GM12878 (cell line): ENCODE measurements around the gene MGMT. TPM values are rescaled to one million over a fixed set of nuclear protein-coding genes. Genes with fewer than 3 reads are reported as not detected.

Experiments used
- ATAC-seq: fragments of 200-7000 bp; cut with Tn5 transposase; 3 replicates; pipeline ENCODE4 v1.9.1; 2020; ENCODE audit warnings: mild to moderate bottlenecking, moderate library complexity
- BruUV-seq: library from RNA; stranded (reverse); fragments of 400-500 nt; replicated peaks from 2 replicates; lab custom pipeline; 2021; lab: Mats Ljungman, UMichigan
- CTCF ChIA-PET: fragments of 300-600 bp; sonication (Branson Sonifier 250); formaldehyde crosslinking; extraction: SDS; loops from one replicate; lab custom pipeline; 2021; ENCODE audit warnings: inconsistent platforms; lab: Yijun Ruan, JAX
- POLR2A ChIA-PET: fragments of 350-600 bp; formaldehyde crosslinking; extraction: SDS; loops from one replicate; lab custom pipeline; 2021; ENCODE audit warnings: inconsistent platforms; lab: Charles Lee
- RAD21 ChIA-PET: fragments of 300-600 bp; sonication (Branson Sonifier 250); formaldehyde crosslinking; loops from one replicate; lab custom pipeline; 2023; ENCODE audit warnings: antibody characterized with exemption; ENCODE audit not compliant: unreplicated experiment; lab: Charles Lee
- SMC1A ChIA-PET: fragments of 300-600 bp; sonication (Branson Sonifier 250); formaldehyde crosslinking; loops from one replicate; lab custom pipeline; 2023; ENCODE audit not compliant: unreplicated experiment, uncharacterized antibody; lab: Charles Lee
- DNase-seq: peaks from one replicate; pipeline ENCODE4 v3.0.0-alpha.2; 2011; ENCODE audit warnings: low read depth, low spot score
- FAIRE-seq: peaks from 3 replicates; lab custom pipeline; 2011; peaks lifted over from hg19 to GRCh38; lab: Jason Lieb, UNC
- H2AFZ ChIP-seq: 2 replicates; pipeline ENCODE4 v1.6.0; 2011; ENCODE audit warnings: low read depth, low read length, control low read depth; ENCODE audit not compliant: control insufficient read depth
- H3K27ac ChIP-seq: 2 replicates; pipeline ENCODE4 v1.5.1; 2011; ENCODE audit warnings: control low read depth; ENCODE audit not compliant: control insufficient read depth, insufficient read depth
- H3K27me3 ChIP-seq, 2 experiments: replicated peaks in 1 of 2; 2 replicates each; pipeline versions ENCODE4 v1.6.0 to v1.6.1; 2011; ENCODE audit warnings: low read length in 1 of 2; ENCODE audit not compliant: control insufficient read depth in 2 of 2, insufficient read depth in 2 of 2
- H3K36me3 ChIP-seq, 2 experiments: 2 replicates each; pipeline ENCODE4 v1.5.1; 2011; ENCODE audit warnings: low read length in 1 of 2; ENCODE audit not compliant: control insufficient read depth in 2 of 2, insufficient read depth in 2 of 2
- H3K4me1 ChIP-seq: 2 replicates; pipeline ENCODE4 v1.6.1; 2011; ENCODE audit warnings: mild to moderate bottlenecking, low read length, moderate library complexity, mixed read lengths; ENCODE audit not compliant: control insufficient read depth, insufficient read depth
- H3K4me2 ChIP-seq: 2 replicates; pipeline ENCODE4 v1.6.0; 2011; ENCODE audit warnings: control low read depth; ENCODE audit not compliant: control insufficient read depth, insufficient read depth
- H3K4me3 ChIP-seq: fragments of 200-600 bp; sonication (generic); 2 replicates; pipeline ENCODE4 v1.5.1; 2016
- H3K79me2 ChIP-seq: 2 replicates; pipeline ENCODE4 v1.6.0; 2011; ENCODE audit warnings: low read length; ENCODE audit not compliant: control insufficient read depth, insufficient read depth
- H3K9ac ChIP-seq: 2 replicates; pipeline ENCODE4 v1.8.0; 2011; ENCODE audit warnings: low read length, control low read depth, mixed read lengths; ENCODE audit not compliant: control insufficient read depth, insufficient read depth
- H3K9me3 ChIP-seq: replicated peaks from 3 replicates; pipeline ENCODE4 v1.5.1; 2011; ENCODE audit warnings: mild to moderate bottlenecking, low read length; ENCODE audit not compliant: control insufficient read depth, insufficient read depth
- H4K20me1 ChIP-seq: 2 replicates; pipeline ENCODE4 v1.6.0; 2011; ENCODE audit not compliant: control insufficient read depth, insufficient read depth
- CEBPB ChIP-seq, 2 experiments: fragments of 150-350 bp in 1 of 2; IDR thresholded peaks; 2 replicates each; pipeline ENCODE4 v1.6.1; 2012 to 2014; ENCODE audit warnings: low read depth in 2 of 2, low read length in 2 of 2, borderline replicate concordance in 1 of 2, inconsistent platforms in 1 of 2
- CHD4 ChIP-seq: fragments of 200-600 bp; sonication (generic); IDR thresholded peaks from 2 replicates; pipeline ENCODE4 v1.6.1; 2016; ENCODE audit warnings: mild to moderate bottlenecking
- ESRRA ChIP-seq: IDR thresholded peaks from 2 replicates; pipeline ENCODE4 v1.6.1; 2012; ENCODE audit warnings: mild to moderate bottlenecking, low read length, improper control_type of control experiment
- EZH2 ChIP-seq: IDR thresholded peaks from 2 replicates; pipeline ENCODE4 v1.6.1; 2012; ENCODE audit warnings: low read depth, mild to moderate bottlenecking, control low read depth, inconsistent platforms, low read length, borderline replicate concordance; ENCODE audit not compliant: control insufficient read depth
- GABPA ChIP-seq: IDR thresholded peaks from 2 replicates; pipeline ENCODE4 v1.6.1; 2014; ENCODE audit warnings: antibody characterized with exemption, low read depth, mild to moderate bottlenecking, inconsistent platforms
- HCFC1 ChIP-seq: fragments of 150-350 bp; IDR thresholded peaks from 2 replicates; pipeline ENCODE4 v1.6.1; 2014; ENCODE audit warnings: low read length
- LARP7 ChIP-seq: fragments of 450-650 bp; IDR thresholded peaks from 2 replicates; pipeline ENCODE4 v1.6.1; 2017; ENCODE audit warnings: mild to moderate bottlenecking
- NFIC ChIP-seq: IDR thresholded peaks from 2 replicates; pipeline ENCODE4 v1.6.1; 2012; ENCODE audit warnings: low read depth, mild to moderate bottlenecking, inconsistent platforms, low read length, moderate library complexity
- SREBF1 ChIP-seq: IDR thresholded peaks from 2 replicates; pipeline ENCODE4 v1.6.1; 2012; ENCODE audit warnings: mild to moderate bottlenecking, low read length
- SREBF2 ChIP-seq: IDR thresholded peaks from 2 replicates; pipeline ENCODE4 v1.6.1; 2012; ENCODE audit warnings: mild to moderate bottlenecking, low read length
- ZNF384 ChIP-seq: IDR thresholded peaks from 2 replicates; pipeline ENCODE4 v1.6.1; 2012; ENCODE audit warnings: low read depth, mild to moderate bottlenecking, low read length, improper control_type of control experiment, borderline replicate concordance
- WGBS: methylation state at CpG from one replicate; pipeline ENCODE4 v1.1.6; 2016; ENCODE audit warnings: low lambda C conversion rate; ENCODE audit not compliant: insufficient replicate concordance, insufficient coverage; ENCODE audit errors: missing lambda C conversion rate; 5-methylcytosine and 5-hydroxymethylcytosine counted together
- in situ Hi-C: fragments of 300-500 bp; cut with MboI; formaldehyde crosslinking; loops from 9 replicates; pipeline ENCODE4 v1.14.3; 2018; ENCODE audit warnings: mixed read lengths
- intact Hi-C: fragments of 100-400 bp; cut with micrococcal nuclease; formaldehyde crosslinking; loops from one replicate; pipeline ENCODE4 v1.14.2; 2022; ENCODE audit not compliant: unreplicated experiment
- polyA plus RNA-seq, 11 experiments: library from polyadenylated mRNA; depleted of rRNA in 4 of 11; unstranded in 6 of 11; stranded (reverse) in 5 of 11; fragments of >200 nt; fragmentation: Nextera tagmentation in 4 of 11; fragmentation: Illumina TruSeq in 1 of 11; extraction: Ambion mirVana in 4 of 11; extraction: Trizol in 1 of 11; gene quantifications; 1 replicate in 1 of 11; 2 replicates in 10 of 11; pipeline versions ENCODE4 v1.2.1 to v1.2.3, GENCODE V29; 2011 to 2016; ENCODE audit warnings: inconsistent platforms in 2 of 11, missing spikeins in 2 of 11, low read depth in 1 of 11
- total RNA-seq, 4 experiments: library from RNA; depleted of rRNA in 3 of 4; stranded (reverse); fragments of >200 nt in 3 of 4; fragmentation: Illumina TruSeq in 1 of 4; extraction: Trizol in 1 of 4; gene quantifications; 2 replicates each; pipeline versions ENCODE4 v1.2.1 to v1.2.3, GENCODE V29; 2013 to 2021
- TF ChIP-seq, protein P1 (sequence below): IDR thresholded peaks from 2 replicates; pipeline ENCODE4 v1.6.1; 2012; ENCODE audit warnings: low read depth, low read length, improper control_type of control experiment

Gene MGMT
- total and polyA plus RNA-seq, 10 of the 15 experiments (the other 5 are each of a cell fraction or from before 2014, with no cell fraction given) = 0.16 to 24.2 (median 13.3) TPM

DNA sequence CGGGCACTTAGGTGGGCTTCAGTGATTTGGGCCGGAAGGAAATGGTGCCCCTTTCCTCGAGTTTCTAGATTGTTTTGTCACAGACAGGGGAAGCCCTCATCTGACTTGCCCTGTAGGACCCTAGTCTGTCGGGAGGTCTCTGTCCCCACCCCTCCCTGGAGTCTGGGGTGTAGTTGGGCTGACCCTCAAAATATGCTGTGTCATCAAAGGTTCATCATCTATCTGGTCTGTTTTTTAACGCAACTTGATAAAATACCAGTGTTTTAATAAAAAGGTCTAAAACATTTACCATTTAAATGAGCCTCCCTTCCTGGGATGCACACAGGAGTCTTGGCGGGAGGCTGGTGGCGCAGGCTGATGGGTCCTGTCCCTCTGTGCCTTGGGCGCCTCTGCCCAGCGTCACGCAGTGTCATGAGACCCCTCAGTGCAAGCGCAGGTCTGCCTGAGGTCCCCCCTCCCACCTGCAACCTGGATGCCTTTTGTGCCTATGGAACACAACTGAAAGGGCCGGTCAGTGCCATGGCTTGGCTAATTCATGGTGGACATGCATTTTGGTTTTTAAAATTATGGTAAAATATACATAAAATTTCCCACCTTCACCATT is 146.4 kb downstream of the MGMT start (continued):
- TF ChIP-seq SREBF1 = no peak

GRCh38 chr10:129614341-129614740 is 147.3 kb downstream of the MGMT start:
- Histone ChIP-seq H3K79me2 (no peaks in the 10 kb centered on the region), H3K36me3 (no peaks in the 10 kb centered on the region), H3K9ac (no peak overlapping the region), H3K4me1 (no peaks in the 10 kb centered on the region), H3K4me3 (no peak overlapping the region), H4K20me1 (no peaks in the 10 kb centered on the region), H3K4me2 (no peak overlapping the region), H3K27ac (no peak overlapping the region), H3K27me3 (no peaks in the 10 kb centered on the region), H2AFZ (no peak overlapping the region), H3K9me3 (no peaks in the 10 kb centered on the region)
- TF ChIP-seq EZH2 (no peak), ESRRA (no peak), SREBF2 (no peak), CEBPB (IDR thresholded peaks at IDR 0.05; ENCODE audit: borderline replicate concordance in 1 of 2, low read depth in 2 of 2, low read length in 2 of 2) (no peak), CHD4 (no peak), ZNF384 (no peak), HCFC1 (no peak), GABPA (no peak), NFIC (no peak), LARP7 (no peak)
- TF ChIP-seq, protein P1, sequence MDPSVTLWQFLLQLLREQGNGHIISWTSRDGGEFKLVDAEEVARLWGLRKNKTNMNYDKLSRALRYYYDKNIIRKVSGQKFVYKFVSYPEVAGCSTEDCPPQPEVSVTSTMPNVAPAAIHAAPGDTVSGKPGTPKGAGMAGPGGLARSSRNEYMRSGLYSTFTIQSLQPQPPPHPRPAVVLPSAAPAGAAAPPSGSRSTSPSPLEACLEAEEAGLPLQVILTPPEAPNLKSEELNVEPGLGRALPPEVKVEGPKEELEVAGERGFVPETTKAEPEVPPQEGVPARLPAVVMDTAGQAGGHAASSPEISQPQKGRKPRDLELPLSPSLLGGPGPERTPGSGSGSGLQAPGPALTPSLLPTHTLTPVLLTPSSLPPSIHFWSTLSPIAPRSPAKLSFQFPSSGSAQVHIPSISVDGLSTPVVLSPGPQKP = no peak
- WGBS = 75% methylated on average over 19 of the region's 19 CpGs
- DNase-seq = no peak
- no peak for ATAC-seq
- in situ Hi-C loops (no loop called here), intact Hi-C loops (no loop called here)
- FAIRE-seq = no peak
- SMC1A ChIA-PET = no interaction called here
- CTCF ChIA-PET = no interaction called here
- BruUV-seq = no TSS peak
- RAD21 ChIA-PET = no interaction called here
- POLR2A ChIA-PET = no interaction called here
